CMK (cell line): ENCODE data around the gene SOX5.

Source experiments
- DNase-seq: peaks from one replicate; pipeline ENCODE4 v3.0.0-alpha.2; 2010; ENCODE audit warnings: low read depth

Gene SOX5

DNA sequence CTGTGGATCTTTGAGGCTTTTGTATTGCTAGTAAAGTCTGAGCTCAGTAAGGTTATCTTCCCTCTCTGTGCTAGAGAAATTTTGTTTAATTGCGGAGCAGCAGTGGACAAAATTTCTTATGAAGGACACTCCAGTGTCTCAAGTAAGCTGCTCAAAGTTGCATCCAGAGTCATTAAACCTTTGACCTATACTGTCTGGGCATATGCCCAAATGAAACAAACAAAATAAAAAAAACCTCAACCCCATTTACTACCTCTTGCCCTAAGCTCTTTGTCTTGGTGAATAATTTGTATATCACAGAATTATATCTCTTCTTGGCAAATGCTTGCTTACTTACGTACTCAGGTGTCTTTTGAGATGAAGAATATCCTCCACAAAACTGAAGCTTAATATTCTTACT lies 465.2 kb downstream of the SOX5 start:
- DNase-seq: no peak

DNA sequence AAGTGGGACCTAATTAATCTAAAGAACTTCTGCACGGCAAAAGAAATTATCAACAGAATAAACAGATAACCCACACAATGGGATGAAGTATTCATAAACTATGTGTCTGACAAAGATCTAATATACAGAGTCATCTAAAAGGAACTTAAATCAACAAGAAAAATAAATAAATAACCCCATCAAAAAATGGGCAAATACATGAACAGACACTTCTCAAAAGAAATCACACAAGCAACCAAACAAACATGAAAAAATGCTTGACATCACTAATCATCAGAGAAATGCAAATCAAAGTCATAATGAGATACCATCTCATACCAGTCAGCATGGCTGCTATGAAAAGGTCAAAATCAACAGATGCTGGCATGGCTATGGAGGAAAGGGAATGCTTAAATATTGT lies 466.9 kb downstream of the SOX5 start:
- no peak for DNase-seq
